ENCODE results near the gene RBPJL.

Gene RBPJL

DNA sequence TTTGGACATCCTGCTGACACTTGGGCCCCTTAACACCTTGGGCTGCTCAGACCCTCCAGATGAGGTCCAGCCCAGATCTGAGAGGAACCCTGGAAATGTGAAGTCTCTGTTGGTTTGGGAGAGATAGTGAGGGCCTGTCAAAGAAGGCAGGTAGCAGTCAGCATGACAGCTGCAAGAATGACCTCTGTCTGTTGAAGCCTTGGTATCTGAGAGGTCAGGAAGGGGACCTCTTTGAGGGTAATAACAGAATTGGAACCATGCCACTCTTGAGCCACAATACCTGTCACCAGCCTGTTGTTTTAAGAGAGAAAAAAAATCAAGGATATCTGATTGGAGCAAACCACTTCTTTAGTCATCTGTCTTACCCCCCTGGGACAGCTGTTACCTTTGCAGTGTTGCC is 60.5 kb downstream of the RBPJL start:
- FAIRE-seq: no peak
- TF ChIP-seq, protein P1, sequence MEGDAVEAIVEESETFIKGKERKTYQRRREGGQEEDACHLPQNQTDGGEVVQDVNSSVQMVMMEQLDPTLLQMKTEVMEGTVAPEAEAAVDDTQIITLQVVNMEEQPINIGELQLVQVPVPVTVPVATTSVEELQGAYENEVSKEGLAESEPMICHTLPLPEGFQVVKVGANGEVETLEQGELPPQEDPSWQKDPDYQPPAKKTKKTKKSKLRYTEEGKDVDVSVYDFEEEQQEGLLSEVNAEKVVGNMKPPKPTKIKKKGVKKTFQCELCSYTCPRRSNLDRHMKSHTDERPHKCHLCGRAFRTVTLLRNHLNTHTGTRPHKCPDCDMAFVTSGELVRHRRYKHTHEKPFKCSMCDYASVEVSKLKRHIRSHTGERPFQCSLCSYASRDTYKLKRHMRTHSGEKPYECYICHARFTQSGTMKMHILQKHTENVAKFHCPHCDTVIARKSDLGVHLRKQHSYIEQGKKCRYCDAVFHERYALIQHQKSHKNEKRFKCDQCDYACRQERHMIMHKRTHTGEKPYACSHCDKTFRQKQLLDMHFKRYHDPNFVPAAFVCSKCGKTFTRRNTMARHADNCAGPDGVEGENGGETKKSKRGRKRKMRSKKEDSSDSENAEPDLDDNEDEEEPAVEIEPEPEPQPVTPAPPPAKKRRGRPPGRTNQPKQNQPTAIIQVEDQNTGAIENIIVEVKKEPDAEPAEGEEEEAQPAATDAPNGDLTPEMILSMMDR (IDR thresholded peaks at IDR 0.05; ENCODE audit: insufficient read depth, missing control alignments): no peak

More for the DNA sequence above, 60.5 kb downstream of the RBPJL start:
- DNase-seq (ENCODE audit: insufficient read length, low spot score): no peak

Data from D721Med (cell line).